ENCODE measurements around the gene NUB1.

- TF ChIP-seq POLR2A (IDR thresholded peaks at IDR 0.05; ENCODE audit: low read length) (no peak), GATA1 (IDR thresholded peaks at IDR 0.05; ENCODE audit: low read depth, low read length) (no peak)
Observed at GRCh38 chr7:151316896-151317295, 24.7 kb upstream of the NUB1 start.
